Neural progenitor cell (in vitro differentiated cells): ENCODE results near the gene GHDC. TPM values are rescaled to one million over a fixed set of nuclear protein-coding genes. Genes with fewer than 3 reads are reported as not detected.

Source experiments
- DNase-seq: peaks from one replicate; pipeline ENCODE4 v3.0.0-alpha.2; 2016; ENCODE audit warnings: low spot score
- H2AFZ ChIP-seq: fragments of 200-600 bp; sonication (generic); replicated peaks from 2 replicates; pipeline ENCODE4 v1.6.1; 2016; ENCODE audit warnings: antibody characterized with exemption
- H3F3A ChIP-seq: fragments of 200-600 bp; sonication (generic); 2 replicates; pipeline ENCODE4 v1.6.1; 2016; ENCODE audit warnings: antibody characterized with exemption, low read depth
- H3K27ac ChIP-seq: fragments of 200-600 bp; sonication (generic); 2 replicates; pipeline ENCODE4 v1.5.1; 2016; ENCODE audit warnings: mild to moderate bottlenecking
- H3K27me3 ChIP-seq: fragments of 200-600 bp; sonication (generic); 2 replicates; pipeline ENCODE4 v1.6.1; 2016; ENCODE audit warnings: mild to moderate bottlenecking, moderate library complexity
- H3K36me3 ChIP-seq: fragments of 200-600 bp; sonication (generic); 2 replicates; pipeline ENCODE4 v1.5.1; 2016
- H3K4me1 ChIP-seq: fragments of 200-600 bp; sonication (generic); 2 replicates; pipeline ENCODE4 v1.6.1; 2016; ENCODE audit warnings: mixed run types
- H3K4me2 ChIP-seq: fragments of 200-600 bp; sonication (generic); 2 replicates; pipeline ENCODE4 v1.6.1; 2016
- H3K4me3 ChIP-seq: fragments of 200-600 bp; sonication (generic); 2 replicates; pipeline ENCODE4 v1.5.1; 2016
- H3K79me2 ChIP-seq: fragments of 200-600 bp; sonication (generic); 2 replicates; pipeline ENCODE4 v1.6.1; 2016; ENCODE audit warnings: low read depth
- H3K9ac ChIP-seq: fragments of 200-600 bp; sonication (generic); 2 replicates; pipeline ENCODE4 v1.6.1; 2016
- H3K9me3 ChIP-seq: fragments of 200-600 bp; sonication (generic); 2 replicates; pipeline ENCODE4 v1.5.1; 2016; ENCODE audit warnings: low read depth
- H4K20me1 ChIP-seq: fragments of 200-600 bp; sonication (generic); 2 replicates; pipeline ENCODE4 v1.6.1; 2016; ENCODE audit warnings: low read depth
- H3K27ac Mint-ChIP-seq: 3 replicates; pipeline ENCODE4 v1.8.0; 2021; ENCODE audit warnings: mixed read lengths
- H3K27me3 Mint-ChIP-seq: 2 replicates; pipeline ENCODE4 v1.8.0; 2022; ENCODE audit warnings: low read depth, mild to moderate bottlenecking, inconsistent platforms, moderate library complexity, mixed read lengths; ENCODE audit not compliant: insufficient read depth
- H3K36me3 Mint-ChIP-seq: 3 replicates; pipeline ENCODE4 v1.8.0; 2021; ENCODE audit warnings: mixed read lengths
- H3K4me1 Mint-ChIP-seq: 3 replicates; pipeline ENCODE4 v1.8.0; 2021; ENCODE audit warnings: mixed read lengths
- H3K4me3 Mint-ChIP-seq: 3 replicates; pipeline ENCODE4 v1.8.0; 2021; ENCODE audit warnings: mild to moderate bottlenecking, moderate library complexity, mixed read lengths
- H3K9me3 Mint-ChIP-seq: 3 replicates; pipeline ENCODE4 v1.8.0; 2020; ENCODE audit warnings: mixed read lengths
- CTCF ChIP-seq: fragments of 200-600 bp; sonication (generic); IDR thresholded peaks from 2 replicates; pipeline ENCODE4 v1.5.1; 2017; ENCODE audit warnings: antibody characterized with exemption, mild to moderate bottlenecking
- EZH2 ChIP-seq: fragments of 200-600 bp; sonication (generic); IDR thresholded peaks from 2 replicates; pipeline ENCODE4 v1.6.1; 2017; ENCODE audit warnings: antibody characterized with exemption, mild to moderate bottlenecking, moderate library complexity
- EZH2phosphoT487 ChIP-seq: fragments of 200-600 bp; sonication (generic); IDR thresholded peaks from 2 replicates; pipeline ENCODE4 v1.6.1; 2017; ENCODE audit warnings: antibody characterized with exemption
- total RNA-seq: library from RNA; depleted of rRNA; stranded (reverse); fragments of >200 nt; gene quantifications from 2 replicates; pipeline ENCODE4 v1.2.3, GENCODE V29; 2015; ENCODE audit warnings: low replicate concordance

The GHDC gene
- total RNA-seq, 1 donor from 2014 or later = 7.7 TPM

DNA sequence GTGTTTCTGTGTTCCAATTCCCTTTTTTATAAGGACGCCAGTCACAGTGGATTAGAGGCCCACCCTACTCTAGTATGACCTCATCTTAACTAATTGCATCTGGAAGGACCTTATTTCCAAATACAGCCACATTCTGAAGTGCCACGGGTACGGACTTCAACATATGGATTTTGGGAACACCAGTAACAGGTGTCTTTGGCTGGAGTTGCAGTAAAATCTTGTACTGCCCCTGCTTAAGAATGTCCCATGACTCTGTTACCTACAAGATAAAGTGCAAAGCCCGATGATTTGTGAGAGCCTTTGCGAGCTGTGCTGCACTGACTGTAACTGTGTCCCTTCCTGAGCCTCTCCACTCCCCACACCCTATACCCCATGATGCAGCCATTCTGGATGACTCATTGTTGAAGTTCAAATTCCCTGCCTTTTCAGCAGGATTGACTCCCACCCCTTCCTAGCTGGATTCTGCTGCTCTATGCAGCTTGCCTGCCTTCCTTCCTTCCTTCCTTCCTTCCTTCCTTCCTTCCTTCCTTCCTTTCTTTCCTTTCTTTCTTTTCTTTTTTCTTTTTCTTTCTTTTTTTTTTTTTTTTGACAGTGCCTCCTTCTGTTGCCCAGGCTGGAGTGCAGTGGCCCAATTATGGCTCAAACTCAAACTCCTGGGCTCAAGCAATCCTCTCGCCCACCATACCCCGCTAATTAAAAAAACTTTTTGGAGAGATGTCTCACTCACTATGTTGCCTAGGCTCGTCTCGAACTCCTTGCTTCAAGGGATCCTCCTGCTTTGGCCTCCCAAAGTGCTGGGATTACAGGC, 11.2 kb downstream of the GHDC start:
- Mint-ChIP-seq H3K4me1 (peaks cover 31% of the 10 kb centered on the region), H3K36me3 (no peaks in the 10 kb centered on the region), H3K4me3 (peak overlapping the region; percentile 80), H3K27ac (no peak overlapping the region), H3K9me3 (no peaks in the 10 kb centered on the region), H3K27me3 (peaks cover 44% of the 10 kb centered on the region)
- H3K4me3 ChIP-seq = peak overlapping the region; percentile 44
- peak overlapping the region; percentile 82 for H2AFZ ChIP-seq
- H3K27me3 ChIP-seq = peaks cover 78% of the 10 kb centered on the region
- H3K4me1 ChIP-seq = peaks cover 30% of the 10 kb centered on the region
- H3K9me3 ChIP-seq = no peaks in the 10 kb centered on the region
- DNase-seq = no peak
- H3K79me2 ChIP-seq = no peaks in the 10 kb centered on the region
- no peaks in the 10 kb centered on the region for H3K36me3 ChIP-seq
- H3K4me2 ChIP-seq = peak overlapping the region; percentile 75
- H3F3A ChIP-seq = peaks cover 36% of the 10 kb centered on the region
- TF ChIP-seq EZH2phosphoT487 (peak; percentile 12), CTCF (no peak)
- H4K20me1 ChIP-seq = peaks cover 34% of the 10 kb centered on the region
- no peak overlapping the region for H3K27ac ChIP-seq
- H3K9ac ChIP-seq = no peak overlapping the region

DNA sequence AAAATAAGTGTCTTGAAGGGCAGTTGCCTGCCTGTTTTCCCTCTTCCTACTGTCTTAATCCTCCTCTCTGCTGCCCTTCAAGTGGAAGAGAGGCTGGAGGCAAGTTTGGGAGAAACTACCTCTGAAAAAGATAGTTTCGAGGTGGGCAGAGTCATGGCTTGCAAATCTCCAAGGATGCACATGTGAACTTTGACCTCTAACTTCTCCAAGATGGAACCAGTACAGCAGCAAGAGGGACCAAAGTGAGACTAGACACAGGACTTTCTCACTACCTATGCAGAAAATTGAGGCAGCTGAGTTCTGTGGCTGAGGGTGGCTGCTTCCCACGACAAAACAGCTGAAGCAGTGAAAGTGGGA, 12.5 kb downstream of the GHDC start:
- peaks cover 36% of the 10 kb centered on the region for H3F3A ChIP-seq
- no peak overlapping the region for H3K9ac ChIP-seq
- H3K9me3 ChIP-seq = no peaks in the 10 kb centered on the region
- no peak overlapping the region for H3K4me2 ChIP-seq
- no peaks in the 10 kb centered on the region for H3K9me3 Mint-ChIP-seq
- H3K36me3 Mint-ChIP-seq = no peaks in the 10 kb centered on the region
- no peak overlapping the region for H2AFZ ChIP-seq
- H3K4me1 ChIP-seq = peaks cover 30% of the 10 kb centered on the region
- H3K4me3 Mint-ChIP-seq = peak overlapping the region; percentile 55
- no peak overlapping the region for H3K27ac Mint-ChIP-seq
- peaks cover 84% of the 10 kb centered on the region for H3K27me3 ChIP-seq
- H4K20me1 ChIP-seq = peaks cover 34% of the 10 kb centered on the region
- H3K4me1 Mint-ChIP-seq = peaks cover 31% of the 10 kb centered on the region
- DNase-seq = no peak
- H3K79me2 ChIP-seq = no peaks in the 10 kb centered on the region
- H3K27me3 Mint-ChIP-seq = peaks cover 48% of the 10 kb centered on the region
- H3K36me3 ChIP-seq = no peaks in the 10 kb centered on the region
- H3K4me3 ChIP-seq = no peak overlapping the region
- TF ChIP-seq EZH2phosphoT487 (no peak), CTCF (no peak), EZH2 (no peak)
- H3K27ac ChIP-seq = no peak overlapping the region

DNA sequence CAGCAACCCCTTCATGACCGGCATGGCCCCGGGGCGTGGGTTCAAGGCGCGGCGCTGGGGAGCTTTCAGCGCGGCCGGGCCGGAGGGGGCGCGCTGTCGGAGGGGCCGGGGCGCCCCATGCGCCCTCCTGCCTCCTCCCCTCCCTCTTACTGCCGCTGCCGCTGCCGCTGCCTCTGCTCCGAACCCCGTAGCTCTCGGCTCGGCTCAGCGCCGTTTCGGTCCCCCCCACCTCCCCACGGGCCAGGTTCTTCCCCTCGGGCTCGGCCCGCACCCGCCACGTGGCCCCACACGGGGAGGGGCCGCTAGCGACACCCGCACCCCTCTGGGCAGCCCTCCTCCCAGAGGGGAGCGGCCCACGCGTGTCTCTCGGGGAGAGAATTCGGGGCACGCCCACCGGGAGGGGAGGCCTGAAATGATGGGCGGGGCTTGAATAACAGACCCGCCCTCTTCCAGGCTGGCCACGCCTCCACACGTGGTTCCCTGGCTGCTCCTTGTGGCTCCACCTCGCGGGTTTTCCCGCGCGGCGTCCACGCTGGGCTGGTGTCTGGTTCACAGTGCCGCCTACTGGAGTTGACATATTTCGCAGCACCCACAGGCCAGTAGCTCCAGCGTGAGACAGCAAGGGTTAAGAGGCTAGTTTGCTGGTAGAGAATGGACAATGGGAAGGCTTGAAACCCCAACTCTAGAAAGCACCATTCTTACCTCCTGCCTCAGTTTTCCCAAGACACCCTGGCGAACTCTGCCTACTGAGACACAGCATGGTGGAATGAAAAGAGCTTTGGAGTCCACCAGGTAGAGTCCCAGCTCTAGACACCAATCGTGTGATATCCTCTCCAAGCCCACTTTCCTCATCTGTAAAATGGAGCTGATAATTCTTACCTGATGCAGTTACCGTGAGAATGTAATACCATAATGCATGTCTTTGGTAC, 13.1 kb downstream of the GHDC start, which contains the start of gene KCNH4:
Gene KCNH4 (minus strand): TSS at position 221 of the 929 bp plus-strand sequence. CDS start 197 bp downstream, at position 24.
- Histone ChIP-seq H3K9me3 (no peaks in the 10 kb centered on the region), H3K36me3 (no peaks in the 10 kb centered on the region), H3K27ac (no peak within 1 kb of the TSS), H3K4me2 (peak within 1 kb of the TSS; percentile 80), H3K27me3 (peaks cover 84% of the 10 kb centered on the region), H3K79me2 (no peaks in the 10 kb centered on the region), H3F3A (peaks cover 36% of the 10 kb centered on the region), H3K4me3 (peak within 1 kb of the TSS; percentile 33), H4K20me1 (peaks cover 34% of the 10 kb centered on the region), H3K4me1 (peaks cover 29% of the 10 kb centered on the region), H3K9ac (no peak within 1 kb of the TSS), H2AFZ (no peak within 1 kb of the TSS)
- Mint-ChIP-seq H3K4me1 (peaks cover 29% of the 10 kb centered on the region), H3K9me3 (no peaks in the 10 kb centered on the region), H3K4me3 (peak within 1 kb of the TSS; percentile 76), H3K27me3 (peaks cover 46% of the 10 kb centered on the region), H3K36me3 (no peaks in the 10 kb centered on the region), H3K27ac (no peak within 1 kb of the TSS)
- peak; percentile 45 for TF ChIP-seq CTCF
- peak; percentile 45 for TF ChIP-seq EZH2phosphoT487
- TF ChIP-seq EZH2 = peak; percentile 53
- DNase-seq = peak; percentile 57
